C4-2B (cell line): ENCODE results near the gene CLEC16A.

Source experiments
- H3K27ac ChIP-seq: fragments of 450-650 bp; 2 replicates; pipeline ENCODE4 v1.5.1; 2017
- ZFX ChIP-seq: fragments of 450-650 bp; IDR thresholded peaks from 2 replicates; pipeline ENCODE4 v1.6.1; 2017
- TF ChIP-seq, protein P1 (sequence below): fragments of 450-650 bp; conservative IDR thresholded peaks from 2 replicates; pipeline ENCODE4 v1.5.1; 2017; ENCODE audit warnings: mild to moderate bottlenecking

CLEC16A gene

DNA sequence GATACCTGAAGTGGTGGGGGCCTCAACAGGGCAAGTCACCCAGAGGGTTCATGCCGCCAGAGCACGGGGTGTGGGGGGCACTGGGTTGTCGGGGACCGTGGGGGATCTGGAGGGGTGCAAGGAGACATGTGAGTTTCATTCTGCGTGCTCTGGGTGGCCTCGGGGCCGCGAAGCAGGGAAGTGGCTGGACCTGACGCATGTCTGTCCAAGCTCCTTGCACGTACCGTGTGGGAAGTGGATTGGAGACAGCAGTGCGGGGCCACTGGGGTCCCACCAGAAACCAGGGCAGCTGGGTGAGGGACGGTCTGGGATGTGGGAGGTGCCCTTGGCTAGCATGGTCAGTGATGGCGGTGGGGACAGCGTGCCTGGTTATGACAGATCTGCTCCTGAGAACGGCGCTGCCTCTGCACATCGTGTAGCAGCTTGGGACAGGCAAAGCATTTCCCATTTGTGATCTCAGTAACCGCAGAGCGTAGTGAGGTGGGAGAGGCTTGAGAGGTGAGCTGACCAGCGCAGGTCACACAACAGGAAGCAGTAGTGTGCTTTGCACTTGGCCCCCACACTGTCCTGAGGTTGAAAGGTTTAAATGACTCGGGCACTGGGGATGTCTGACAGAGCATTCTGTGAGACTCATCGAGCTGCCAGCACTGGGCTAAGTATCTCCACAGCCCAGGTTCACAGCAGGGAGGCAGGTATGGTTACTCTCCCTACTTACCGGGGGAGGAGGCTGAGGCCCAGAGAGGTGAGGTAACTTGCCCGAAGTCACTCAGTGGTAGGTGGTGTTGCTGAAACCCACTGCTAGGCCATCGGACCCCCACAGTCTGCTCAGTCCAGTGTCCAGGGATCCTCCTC lies 197.3 kb downstream of the CLEC16A start:
- no peak overlapping the region for H3K27ac ChIP-seq
- TF ChIP-seq, protein P1, sequence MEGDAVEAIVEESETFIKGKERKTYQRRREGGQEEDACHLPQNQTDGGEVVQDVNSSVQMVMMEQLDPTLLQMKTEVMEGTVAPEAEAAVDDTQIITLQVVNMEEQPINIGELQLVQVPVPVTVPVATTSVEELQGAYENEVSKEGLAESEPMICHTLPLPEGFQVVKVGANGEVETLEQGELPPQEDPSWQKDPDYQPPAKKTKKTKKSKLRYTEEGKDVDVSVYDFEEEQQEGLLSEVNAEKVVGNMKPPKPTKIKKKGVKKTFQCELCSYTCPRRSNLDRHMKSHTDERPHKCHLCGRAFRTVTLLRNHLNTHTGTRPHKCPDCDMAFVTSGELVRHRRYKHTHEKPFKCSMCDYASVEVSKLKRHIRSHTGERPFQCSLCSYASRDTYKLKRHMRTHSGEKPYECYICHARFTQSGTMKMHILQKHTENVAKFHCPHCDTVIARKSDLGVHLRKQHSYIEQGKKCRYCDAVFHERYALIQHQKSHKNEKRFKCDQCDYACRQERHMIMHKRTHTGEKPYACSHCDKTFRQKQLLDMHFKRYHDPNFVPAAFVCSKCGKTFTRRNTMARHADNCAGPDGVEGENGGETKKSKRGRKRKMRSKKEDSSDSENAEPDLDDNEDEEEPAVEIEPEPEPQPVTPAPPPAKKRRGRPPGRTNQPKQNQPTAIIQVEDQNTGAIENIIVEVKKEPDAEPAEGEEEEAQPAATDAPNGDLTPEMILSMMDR: no peak
- no peak for TF ChIP-seq ZFX

DNA sequence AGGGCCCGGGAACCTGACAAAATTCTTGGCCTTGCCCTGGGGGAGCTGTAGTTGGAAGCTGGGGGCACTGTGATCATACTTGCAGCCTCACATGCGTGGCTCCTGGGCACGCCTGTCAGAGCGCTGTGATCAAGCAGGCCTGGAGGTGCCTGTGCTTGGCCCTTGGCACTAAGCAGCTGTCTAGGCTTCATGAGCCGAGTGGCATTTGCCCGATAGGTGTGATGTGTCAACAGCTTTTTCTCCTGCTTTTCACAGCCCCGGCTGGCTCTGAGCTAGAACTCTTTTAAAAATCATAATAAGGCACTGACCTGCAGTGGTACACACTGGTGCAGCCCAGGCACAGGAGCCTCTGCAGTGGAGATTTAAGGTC lies 197.9 kb downstream of the CLEC16A start:
- no peak overlapping the region for H3K27ac ChIP-seq

DNA sequence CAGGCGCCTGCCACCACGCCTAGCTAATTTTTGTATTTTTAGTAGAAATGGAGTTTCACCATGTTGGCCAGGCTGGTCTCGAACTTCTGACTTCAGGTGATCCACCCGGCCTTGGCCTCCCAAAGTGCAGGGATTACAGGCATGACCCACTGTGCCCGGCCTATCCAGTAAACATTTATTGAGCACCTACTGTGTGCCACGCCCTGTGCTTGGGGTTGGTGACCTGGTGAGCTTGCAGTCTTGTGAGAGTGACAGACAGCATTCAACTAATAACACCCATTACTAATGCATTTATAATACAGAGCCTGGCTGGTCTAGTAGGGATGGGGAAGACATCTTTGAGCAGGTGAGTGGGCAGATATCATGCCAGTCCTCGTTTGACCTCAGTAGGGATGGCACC lies 198.6 kb downstream of the CLEC16A start:
- TF ChIP-seq ZFX: no peak
- TF ChIP-seq, protein P1: no peak

More for the DNA sequence above, 197.9 kb downstream of the CLEC16A start:
- TF ChIP-seq, protein P1: no peak
- no peak for TF ChIP-seq ZFX

DNA sequence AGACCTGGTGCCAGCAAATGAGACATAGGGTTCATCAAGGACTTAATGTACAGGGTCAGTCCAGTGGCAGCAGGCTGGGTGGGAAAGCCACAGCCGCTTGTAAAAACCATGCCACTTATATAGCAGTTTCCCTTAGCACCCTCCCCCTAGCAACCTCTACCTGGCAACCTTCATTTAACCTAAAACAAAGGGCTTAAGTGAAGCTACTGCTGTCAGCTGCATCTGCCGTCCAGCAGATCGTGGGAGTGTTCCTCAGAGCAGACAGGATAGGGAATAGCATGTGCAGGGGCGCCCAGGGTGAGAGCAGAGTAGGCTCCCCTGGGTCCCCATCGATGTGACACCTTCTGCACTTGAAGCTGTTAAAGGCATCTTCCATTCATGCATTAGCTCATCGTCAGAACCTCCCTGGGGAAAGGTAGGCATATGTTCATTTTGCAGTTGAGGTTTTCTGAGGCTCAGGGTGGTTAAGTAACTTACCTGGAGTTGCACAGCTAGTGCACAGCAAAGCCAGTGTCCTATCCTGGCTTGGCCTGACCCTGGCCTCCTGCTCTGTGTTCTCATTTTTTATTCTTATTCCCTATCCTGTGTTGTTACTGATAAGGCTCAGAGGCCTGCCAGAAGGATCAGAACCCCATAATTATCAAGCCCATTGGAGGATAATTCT lies 199.1 kb downstream of the CLEC16A start:
- H3K27ac ChIP-seq: no peak overlapping the region
- TF ChIP-seq, protein P1: no peak
- no peak for TF ChIP-seq ZFX

More for the DNA sequence above, 198.6 kb downstream of the CLEC16A start:
- H3K27ac ChIP-seq: no peak overlapping the region

DNA sequence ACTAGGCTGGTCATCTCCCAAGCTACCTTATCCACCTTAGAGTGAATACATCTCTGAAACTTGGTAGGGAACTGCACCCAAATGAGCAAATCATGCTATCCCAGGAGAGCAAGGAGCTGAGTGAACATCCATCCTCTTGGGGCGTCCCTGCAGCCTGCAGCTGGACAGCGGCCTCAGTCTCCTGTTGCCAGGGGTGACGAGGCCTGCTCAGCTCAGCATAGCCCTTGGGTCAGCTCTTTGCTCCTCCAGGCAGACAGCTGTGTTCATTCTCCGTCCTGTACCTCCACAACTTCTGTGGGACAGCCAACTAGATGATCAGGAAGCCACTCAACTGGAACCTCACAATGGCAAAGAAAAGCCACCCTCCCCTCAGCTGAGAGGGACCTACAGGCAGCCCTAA lies 199.8 kb downstream of the CLEC16A start:
- TF ChIP-seq, protein P1: no peak
- no peak for TF ChIP-seq ZFX
- no peak overlapping the region for H3K27ac ChIP-seq

DNA sequence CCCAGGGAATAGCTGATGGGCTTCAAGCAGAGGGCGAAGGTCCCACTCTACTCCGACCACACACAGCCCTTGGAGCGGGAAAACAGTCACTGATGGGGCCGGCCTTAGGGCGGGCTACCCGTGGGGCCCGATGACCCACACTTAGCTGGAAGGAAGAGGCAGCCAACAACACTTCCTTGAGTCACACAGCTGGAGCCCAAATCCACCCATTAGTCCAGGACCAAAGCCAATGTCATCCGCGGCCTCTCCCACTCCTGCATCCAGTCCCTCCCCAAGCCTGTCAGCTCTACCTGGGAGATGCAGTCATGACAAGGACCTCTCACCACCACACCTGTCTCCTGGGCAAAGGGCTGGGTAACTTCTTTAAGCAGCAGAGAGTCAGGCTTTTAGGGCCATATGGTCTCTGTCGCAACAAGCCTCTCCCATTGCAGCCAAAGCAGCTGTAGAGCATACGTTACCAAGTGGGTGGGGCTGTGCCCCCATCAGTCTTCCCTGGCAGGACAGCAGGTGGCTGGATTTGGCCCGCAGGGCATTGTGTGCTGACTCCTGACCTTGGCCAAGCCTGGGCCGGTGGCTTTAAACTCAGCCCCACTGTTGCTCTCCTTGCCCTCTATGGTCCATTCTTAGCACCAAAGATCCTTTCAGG lies 200.9 kb downstream of the CLEC16A start:
- H3K27ac ChIP-seq: no peak overlapping the region
- no peak for TF ChIP-seq ZFX
- TF ChIP-seq, protein P1: no peak

DNA sequence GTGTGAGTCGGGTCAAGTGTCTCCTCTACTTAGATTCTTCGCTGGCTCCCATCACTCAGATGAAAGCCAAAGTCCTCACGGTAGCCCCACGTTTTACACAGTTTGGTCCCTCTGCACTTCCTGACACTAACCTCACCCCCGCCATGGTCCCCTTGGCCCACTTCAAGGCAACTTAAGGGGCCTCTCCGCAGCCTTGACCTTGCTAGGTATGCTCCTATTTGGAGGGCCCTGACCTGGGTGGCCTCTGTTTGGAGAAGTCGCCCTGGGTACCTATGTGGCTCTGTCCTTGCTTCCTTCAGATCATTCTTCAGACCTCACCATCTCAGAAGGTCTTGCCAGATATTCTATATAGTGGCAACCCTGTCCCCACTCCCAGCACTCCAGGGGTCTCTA lies 201.5 kb downstream of the CLEC16A start:
- no peak overlapping the region for H3K27ac ChIP-seq
- TF ChIP-seq ZFX: no peak
- TF ChIP-seq, protein P1: no peak
